NB4 (cell line): ENCODE results near the gene TMEM145.

Experiments
- MAX ChIP-seq: IDR thresholded peaks from 2 replicates; pipeline ENCODE4 v1.6.1; 2011; ENCODE audit warnings: low read depth, low read length
- MYC ChIP-seq: IDR thresholded peaks from 2 replicates; pipeline ENCODE4 v1.6.1; 2011; ENCODE audit warnings: low read depth, low read length
- POLR2A ChIP-seq: IDR thresholded peaks from 2 replicates; pipeline ENCODE4 v1.6.1; 2011; ENCODE audit warnings: mild to moderate bottlenecking; ENCODE audit not compliant: insufficient read length; ENCODE audit errors: extremely low read depth
- TF ChIP-seq, protein P1 (sequence below): IDR thresholded peaks from one replicate; pipeline ENCODE4 v1.5.1; 2012; ENCODE audit warnings: low read depth, low read length

DNA sequence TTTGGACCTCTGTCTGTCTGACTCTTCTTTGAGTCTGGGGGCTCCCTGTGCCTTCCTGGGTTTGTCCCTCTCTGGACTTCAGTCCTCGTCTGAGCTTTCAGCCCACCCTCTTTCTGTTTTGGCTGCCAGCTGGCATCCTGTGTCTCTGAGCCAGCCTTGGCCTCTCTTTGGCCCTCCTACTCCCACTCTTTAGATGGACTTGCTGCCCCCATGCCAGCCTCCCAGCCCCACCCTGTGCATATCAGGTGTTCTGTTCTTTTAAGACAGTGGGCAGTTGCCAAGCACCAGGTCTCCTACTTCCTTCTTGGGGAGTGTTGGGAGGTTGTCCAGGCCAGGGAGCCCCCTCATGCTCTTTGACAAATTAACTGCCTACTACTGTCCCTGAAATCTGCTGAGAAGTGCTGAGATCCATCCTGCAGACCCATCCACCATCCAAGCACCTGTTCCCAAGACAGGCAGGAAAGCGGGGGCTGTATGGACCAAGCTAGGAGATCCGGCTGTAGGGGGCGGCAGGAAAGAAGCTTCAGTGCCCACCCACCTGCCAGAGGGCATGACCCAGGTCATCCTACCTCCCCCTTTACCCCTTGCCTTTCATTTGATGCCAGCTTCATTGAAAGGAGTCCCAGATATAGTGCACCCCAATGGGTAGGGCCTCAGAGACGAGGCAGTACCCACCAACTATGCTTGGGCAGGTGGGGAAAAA lies 34.5 kb upstream of the TMEM145 start:
- TF ChIP-seq, protein P1, sequence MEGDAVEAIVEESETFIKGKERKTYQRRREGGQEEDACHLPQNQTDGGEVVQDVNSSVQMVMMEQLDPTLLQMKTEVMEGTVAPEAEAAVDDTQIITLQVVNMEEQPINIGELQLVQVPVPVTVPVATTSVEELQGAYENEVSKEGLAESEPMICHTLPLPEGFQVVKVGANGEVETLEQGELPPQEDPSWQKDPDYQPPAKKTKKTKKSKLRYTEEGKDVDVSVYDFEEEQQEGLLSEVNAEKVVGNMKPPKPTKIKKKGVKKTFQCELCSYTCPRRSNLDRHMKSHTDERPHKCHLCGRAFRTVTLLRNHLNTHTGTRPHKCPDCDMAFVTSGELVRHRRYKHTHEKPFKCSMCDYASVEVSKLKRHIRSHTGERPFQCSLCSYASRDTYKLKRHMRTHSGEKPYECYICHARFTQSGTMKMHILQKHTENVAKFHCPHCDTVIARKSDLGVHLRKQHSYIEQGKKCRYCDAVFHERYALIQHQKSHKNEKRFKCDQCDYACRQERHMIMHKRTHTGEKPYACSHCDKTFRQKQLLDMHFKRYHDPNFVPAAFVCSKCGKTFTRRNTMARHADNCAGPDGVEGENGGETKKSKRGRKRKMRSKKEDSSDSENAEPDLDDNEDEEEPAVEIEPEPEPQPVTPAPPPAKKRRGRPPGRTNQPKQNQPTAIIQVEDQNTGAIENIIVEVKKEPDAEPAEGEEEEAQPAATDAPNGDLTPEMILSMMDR = no peak
- no peak for TF ChIP-seq POLR2A
- no peak for TF ChIP-seq MAX
- TF ChIP-seq MYC = no peak
